Fibroblast of mammary gland (primary cell): ENCODE results near the gene TBC1D22B.
A peak's percentile ranks its signal among the peaks of the same experiment; 100 is the strongest.

Experiments
- DNase-seq: peaks from one replicate; pipeline ENCODE4 v3.0.0-alpha.2; 2010; ENCODE audit warnings: low read depth
- H3K4me3 ChIP-seq: 2 replicates; pipeline ENCODE4 v1.5.1; 2011; ENCODE audit warnings: low read depth, mild to moderate bottlenecking, low read length, moderate library complexity; ENCODE audit not compliant: control insufficient read depth
- TF ChIP-seq, protein P1 (sequence below): conservative IDR thresholded peaks from 2 replicates; pipeline ENCODE4 v1.5.1; 2011; ENCODE audit warnings: low read depth, low read length, inconsistent platforms; ENCODE audit not compliant: control insufficient read depth, insufficient read depth

The TBC1D22B gene

DNA sequence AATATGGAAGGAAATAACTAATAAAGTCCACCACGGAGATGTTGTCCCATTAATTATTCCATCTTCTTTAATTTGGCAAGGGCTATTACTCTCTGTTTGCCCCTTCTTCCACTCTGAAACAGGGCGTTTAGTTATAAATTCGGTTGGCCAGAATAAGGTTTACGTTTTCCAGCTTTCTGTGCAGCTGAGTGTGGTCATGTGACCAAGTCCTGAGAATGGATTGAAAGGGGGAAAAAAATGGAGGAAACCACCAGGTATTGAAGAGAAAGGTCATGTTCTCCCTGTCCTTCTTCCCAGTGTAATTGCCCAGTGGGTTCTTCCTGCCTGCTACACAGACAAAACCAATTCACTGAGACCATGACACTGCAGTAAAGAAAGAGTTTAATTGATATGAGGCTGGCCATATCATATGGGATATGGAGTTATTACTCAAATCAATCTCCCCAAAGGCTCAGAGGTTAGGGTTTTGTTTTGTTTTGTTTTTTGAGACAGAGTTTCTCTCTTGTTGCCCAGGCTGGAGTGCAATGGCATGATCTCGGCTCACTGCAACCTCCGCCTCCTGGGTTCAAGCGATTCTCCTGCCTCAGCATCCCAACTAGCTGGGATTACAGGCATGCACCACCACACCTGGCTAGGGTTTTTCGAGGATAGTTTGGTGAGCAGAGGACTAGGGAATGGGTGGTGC is 14.3 kb upstream of the TBC1D22B start:
- no peak for DNase-seq
- TF ChIP-seq, protein P1, sequence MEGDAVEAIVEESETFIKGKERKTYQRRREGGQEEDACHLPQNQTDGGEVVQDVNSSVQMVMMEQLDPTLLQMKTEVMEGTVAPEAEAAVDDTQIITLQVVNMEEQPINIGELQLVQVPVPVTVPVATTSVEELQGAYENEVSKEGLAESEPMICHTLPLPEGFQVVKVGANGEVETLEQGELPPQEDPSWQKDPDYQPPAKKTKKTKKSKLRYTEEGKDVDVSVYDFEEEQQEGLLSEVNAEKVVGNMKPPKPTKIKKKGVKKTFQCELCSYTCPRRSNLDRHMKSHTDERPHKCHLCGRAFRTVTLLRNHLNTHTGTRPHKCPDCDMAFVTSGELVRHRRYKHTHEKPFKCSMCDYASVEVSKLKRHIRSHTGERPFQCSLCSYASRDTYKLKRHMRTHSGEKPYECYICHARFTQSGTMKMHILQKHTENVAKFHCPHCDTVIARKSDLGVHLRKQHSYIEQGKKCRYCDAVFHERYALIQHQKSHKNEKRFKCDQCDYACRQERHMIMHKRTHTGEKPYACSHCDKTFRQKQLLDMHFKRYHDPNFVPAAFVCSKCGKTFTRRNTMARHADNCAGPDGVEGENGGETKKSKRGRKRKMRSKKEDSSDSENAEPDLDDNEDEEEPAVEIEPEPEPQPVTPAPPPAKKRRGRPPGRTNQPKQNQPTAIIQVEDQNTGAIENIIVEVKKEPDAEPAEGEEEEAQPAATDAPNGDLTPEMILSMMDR: no peak
- H3K4me3 ChIP-seq: no peak overlapping the region

DNA sequence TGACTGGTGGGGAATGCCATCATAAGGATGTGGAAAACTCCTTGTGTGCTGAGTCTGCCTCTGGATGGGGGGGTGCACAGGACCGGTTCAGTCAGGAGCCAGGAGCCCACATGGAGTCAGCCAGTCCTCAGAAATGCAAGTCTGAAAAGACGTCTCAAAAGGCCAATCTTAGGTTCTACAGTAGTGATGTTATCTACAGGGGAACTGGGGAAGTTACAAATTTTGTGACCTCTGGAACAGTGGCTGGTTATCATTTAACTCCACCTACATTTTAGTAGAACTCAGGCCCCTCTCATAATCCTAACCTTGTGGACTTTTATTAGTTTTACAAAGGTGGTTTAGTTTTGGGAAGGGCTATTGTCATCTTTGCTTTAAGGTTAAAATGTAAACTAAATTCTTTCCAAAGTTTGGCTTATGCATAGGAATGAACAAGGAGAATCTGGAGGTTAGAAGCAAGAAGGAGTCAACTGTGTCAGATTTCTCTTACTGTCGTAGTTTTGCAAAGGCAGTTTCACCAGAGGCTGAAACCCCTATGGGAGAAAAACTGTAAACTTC is 13.7 kb upstream of the TBC1D22B start:
- TF ChIP-seq, protein P1: no peak
- DNase-seq: no peak
- no peak overlapping the region for H3K4me3 ChIP-seq

DNA sequence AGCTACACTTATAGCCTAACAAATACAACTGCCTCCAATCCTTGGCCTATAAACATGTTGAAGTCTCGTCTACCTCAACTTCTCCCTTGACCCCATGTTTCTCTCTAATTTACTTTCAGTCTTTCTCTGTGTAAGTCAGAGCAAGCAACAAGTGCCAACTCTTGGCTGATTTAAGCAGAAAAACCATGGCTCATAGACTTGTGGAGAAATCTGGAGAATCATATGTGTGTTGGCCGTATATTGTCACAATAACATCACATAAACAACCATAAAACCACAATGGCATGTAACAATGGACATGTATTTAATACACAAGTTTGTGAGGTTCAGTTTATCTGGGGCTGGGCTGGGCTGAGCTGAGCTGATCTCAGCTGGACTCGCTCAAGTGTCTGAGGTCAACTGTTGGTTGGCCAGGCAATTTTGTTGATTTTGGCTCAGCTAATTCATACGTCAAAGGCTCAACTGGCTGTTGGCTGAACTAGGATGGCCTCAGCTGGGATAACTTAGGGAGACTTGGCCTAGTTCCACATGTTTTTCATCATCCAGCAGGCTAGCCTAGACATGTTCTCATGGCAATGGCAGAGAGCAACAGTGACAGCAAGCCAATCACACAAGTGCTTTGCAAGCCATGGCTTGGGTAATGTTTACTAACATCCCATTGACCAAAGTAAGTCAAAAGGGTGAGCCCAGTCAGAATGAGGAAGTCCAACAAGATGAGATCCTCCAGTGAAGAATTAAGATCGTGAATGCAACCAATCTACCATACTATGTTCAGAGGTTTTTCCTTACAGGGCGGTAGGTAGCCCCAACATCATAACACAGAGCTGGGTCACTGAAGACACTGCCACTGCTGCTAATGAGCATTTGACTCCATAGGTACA is 12.9 kb upstream of the TBC1D22B start:
- TF ChIP-seq, protein P1: no peak
- DNase-seq: peak; percentile 100
- H3K4me3 ChIP-seq: no peak overlapping the region

DNA sequence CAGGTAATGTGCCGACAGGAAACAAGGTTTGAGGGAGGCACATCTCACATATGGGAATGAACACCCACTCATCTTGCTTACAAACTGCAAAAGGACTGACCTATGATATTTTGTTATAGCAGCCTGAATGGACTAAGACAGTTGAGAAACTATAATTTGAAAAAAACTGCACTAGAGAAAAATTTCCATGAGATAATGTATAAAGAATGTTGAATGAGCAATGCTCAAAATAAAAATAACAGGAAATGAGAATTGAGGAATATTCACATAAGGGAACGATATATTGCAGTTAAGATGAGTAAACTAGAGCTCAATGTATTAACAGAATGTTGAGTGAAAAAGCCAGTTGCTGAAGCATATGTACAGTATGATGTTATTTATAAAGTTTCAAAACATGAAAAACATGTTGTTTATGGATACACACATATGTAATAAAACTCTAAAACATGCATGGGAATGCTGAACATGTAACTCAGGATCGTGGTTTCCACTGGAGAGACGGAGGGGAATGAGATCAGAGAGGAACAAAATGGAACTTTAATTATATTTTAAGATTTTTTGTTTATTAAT is 6.3 kb upstream of the TBC1D22B start:
- no peak overlapping the region for H3K4me3 ChIP-seq
- peak; percentile 78 for DNase-seq
- TF ChIP-seq, protein P1: no peak

DNA sequence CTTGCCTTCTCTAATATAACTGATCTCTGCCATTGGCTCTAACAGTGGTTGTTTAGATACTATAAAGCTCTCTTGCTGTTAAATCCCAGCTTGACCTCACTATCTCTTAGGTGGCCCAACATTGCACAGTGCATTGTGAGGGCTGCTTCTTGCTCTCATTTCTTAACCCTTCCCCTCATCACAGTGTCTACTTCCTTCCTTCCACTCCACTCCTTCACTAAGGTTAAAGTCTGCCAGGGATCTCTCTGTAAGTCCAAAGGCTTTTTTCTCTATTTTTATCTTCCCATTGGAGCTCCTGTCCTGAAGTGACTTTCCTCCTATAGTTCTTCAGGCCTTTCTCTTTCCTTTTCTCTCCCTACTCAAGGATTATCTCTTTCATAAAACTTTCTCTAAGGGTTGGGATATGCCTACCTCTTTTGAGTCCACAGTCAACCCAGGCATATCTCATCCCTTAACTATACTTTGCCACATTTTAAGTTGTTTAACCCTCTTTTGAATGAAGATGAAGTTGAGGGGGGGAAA is 4.0 kb upstream of the TBC1D22B start:
- DNase-seq: no peak
- TF ChIP-seq, protein P1: no peak
- no peak overlapping the region for H3K4me3 ChIP-seq

DNA sequence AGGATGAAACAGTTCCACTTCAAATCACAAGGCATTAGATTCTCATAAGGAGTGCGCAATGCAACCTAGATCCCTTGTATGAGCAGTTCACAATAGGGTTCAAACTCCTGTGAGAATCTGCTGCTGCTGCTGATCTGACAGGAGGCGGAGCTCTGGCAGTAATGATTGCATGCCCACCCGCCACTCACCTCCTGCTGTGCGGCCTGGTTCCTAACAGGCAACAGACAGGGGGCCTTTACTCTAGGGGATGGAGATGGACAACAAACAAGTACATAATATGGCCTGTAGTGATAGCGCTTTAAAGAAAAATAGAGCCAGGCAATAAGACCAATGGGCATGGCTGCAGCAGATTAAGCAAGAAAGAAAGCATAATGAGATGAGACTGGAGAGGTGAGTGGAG is 2.7 kb upstream of the TBC1D22B start:
- no peak for DNase-seq
- TF ChIP-seq, protein P1: no peak
- no peak overlapping the region for H3K4me3 ChIP-seq
